GM12878 (cell line): ENCODE measurements around the gene THSD4. TPM values are rescaled to one million over a fixed set of nuclear protein-coding genes. Genes with fewer than 3 reads are reported as not detected.

Experiments used
- ATAC-seq: fragments of 200-7000 bp; cut with Tn5 transposase; 3 replicates; pipeline ENCODE4 v1.9.1; 2020; ENCODE audit warnings: mild to moderate bottlenecking, moderate library complexity
- BruUV-seq: library from RNA; stranded (reverse); fragments of 400-500 nt; replicated peaks from 2 replicates; lab custom pipeline; 2021; lab: Mats Ljungman, UMichigan
- CTCF ChIA-PET: fragments of 300-600 bp; sonication (Branson Sonifier 250); formaldehyde crosslinking; extraction: SDS; loops from one replicate; lab custom pipeline; 2021; ENCODE audit warnings: inconsistent platforms; lab: Yijun Ruan, JAX
- POLR2A ChIA-PET: fragments of 350-600 bp; formaldehyde crosslinking; extraction: SDS; loops from one replicate; lab custom pipeline; 2021; ENCODE audit warnings: inconsistent platforms; lab: Charles Lee
- RAD21 ChIA-PET: fragments of 300-600 bp; sonication (Branson Sonifier 250); formaldehyde crosslinking; loops from one replicate; lab custom pipeline; 2023; ENCODE audit warnings: antibody characterized with exemption; ENCODE audit not compliant: unreplicated experiment; lab: Charles Lee
- SMC1A ChIA-PET: fragments of 300-600 bp; sonication (Branson Sonifier 250); formaldehyde crosslinking; loops from one replicate; lab custom pipeline; 2023; ENCODE audit not compliant: unreplicated experiment, uncharacterized antibody; lab: Charles Lee
- DNase-seq: peaks from one replicate; pipeline ENCODE4 v3.0.0-alpha.2; 2011; ENCODE audit warnings: low read depth, low spot score
- FAIRE-seq: peaks from 3 replicates; lab custom pipeline; 2011; peaks lifted over from hg19 to GRCh38; lab: Jason Lieb, UNC
- H2AFZ ChIP-seq: 2 replicates; pipeline ENCODE4 v1.6.0; 2011; ENCODE audit warnings: low read depth, low read length, control low read depth; ENCODE audit not compliant: control insufficient read depth
- H3K27ac ChIP-seq: 2 replicates; pipeline ENCODE4 v1.5.1; 2011; ENCODE audit warnings: control low read depth; ENCODE audit not compliant: control insufficient read depth, insufficient read depth
- H3K27me3 ChIP-seq, 2 experiments: replicated peaks in 1 of 2; 2 replicates each; pipeline versions ENCODE4 v1.6.0 to v1.6.1; 2011; ENCODE audit warnings: low read length in 1 of 2; ENCODE audit not compliant: control insufficient read depth in 2 of 2, insufficient read depth in 2 of 2
- H3K36me3 ChIP-seq, 2 experiments: 2 replicates each; pipeline ENCODE4 v1.5.1; 2011; ENCODE audit warnings: low read length in 1 of 2; ENCODE audit not compliant: control insufficient read depth in 2 of 2, insufficient read depth in 2 of 2
- H3K4me1 ChIP-seq: 2 replicates; pipeline ENCODE4 v1.6.1; 2011; ENCODE audit warnings: mild to moderate bottlenecking, low read length, moderate library complexity, mixed read lengths; ENCODE audit not compliant: control insufficient read depth, insufficient read depth
- H3K4me2 ChIP-seq: 2 replicates; pipeline ENCODE4 v1.6.0; 2011; ENCODE audit warnings: control low read depth; ENCODE audit not compliant: control insufficient read depth, insufficient read depth
- H3K4me3 ChIP-seq: fragments of 200-600 bp; sonication (generic); 2 replicates; pipeline ENCODE4 v1.5.1; 2016
- H3K79me2 ChIP-seq: 2 replicates; pipeline ENCODE4 v1.6.0; 2011; ENCODE audit warnings: low read length; ENCODE audit not compliant: control insufficient read depth, insufficient read depth
- H3K9ac ChIP-seq: 2 replicates; pipeline ENCODE4 v1.8.0; 2011; ENCODE audit warnings: low read length, control low read depth, mixed read lengths; ENCODE audit not compliant: control insufficient read depth, insufficient read depth
- H3K9me3 ChIP-seq: replicated peaks from 3 replicates; pipeline ENCODE4 v1.5.1; 2011; ENCODE audit warnings: mild to moderate bottlenecking, low read length; ENCODE audit not compliant: control insufficient read depth, insufficient read depth
- H4K20me1 ChIP-seq: 2 replicates; pipeline ENCODE4 v1.6.0; 2011; ENCODE audit not compliant: control insufficient read depth, insufficient read depth
- MXI1 ChIP-seq: fragments of 150-350 bp; IDR thresholded peaks from 2 replicates; pipeline ENCODE4 v1.6.1; 2011; ENCODE audit warnings: low read depth, mild to moderate bottlenecking, inconsistent platforms, low read length, improper control_type of control experiment
- POLR2AphosphoS5 ChIP-seq: IDR thresholded peaks from 2 replicates; pipeline ENCODE4 v1.6.1; 2011; ENCODE audit warnings: mild to moderate bottlenecking, low read length, inconsistent platforms
- SIN3A ChIP-seq: IDR thresholded peaks from 2 replicates; pipeline ENCODE4 v1.6.1; 2012; ENCODE audit warnings: low read depth, low read length, improper control_type of control experiment
- SIX5 ChIP-seq: IDR thresholded peaks from 2 replicates; pipeline ENCODE4 v1.6.1; 2011; ENCODE audit warnings: mild to moderate bottlenecking, low read depth, low read length, moderate library complexity; ENCODE audit not compliant: severe bottlenecking
- SMAD1 ChIP-seq: fragments of 450-650 bp; IDR thresholded peaks from 2 replicates; pipeline ENCODE4 v1.6.1; 2018; ENCODE audit warnings: mild to moderate bottlenecking, low read depth; ENCODE audit not compliant: partially characterized antibody
- WGBS: methylation state at CpG from one replicate; pipeline ENCODE4 v1.1.6; 2016; ENCODE audit warnings: low lambda C conversion rate; ENCODE audit not compliant: insufficient replicate concordance, insufficient coverage; ENCODE audit errors: missing lambda C conversion rate; 5-methylcytosine and 5-hydroxymethylcytosine counted together
- in situ Hi-C: fragments of 300-500 bp; cut with MboI; formaldehyde crosslinking; loops from 9 replicates; pipeline ENCODE4 v1.14.3; 2018; ENCODE audit warnings: mixed read lengths
- intact Hi-C: fragments of 100-400 bp; cut with micrococcal nuclease; formaldehyde crosslinking; loops from one replicate; pipeline ENCODE4 v1.14.2; 2022; ENCODE audit not compliant: unreplicated experiment
- polyA plus RNA-seq, 11 experiments: library from polyadenylated mRNA; depleted of rRNA in 4 of 11; unstranded in 6 of 11; stranded (reverse) in 5 of 11; fragments of >200 nt; fragmentation: Nextera tagmentation in 4 of 11; fragmentation: Illumina TruSeq in 1 of 11; extraction: Ambion mirVana in 4 of 11; extraction: Trizol in 1 of 11; gene quantifications; 1 replicate in 1 of 11; 2 replicates in 10 of 11; pipeline versions ENCODE4 v1.2.1 to v1.2.3, GENCODE V29; 2011 to 2016; ENCODE audit warnings: inconsistent platforms in 2 of 11, missing spikeins in 2 of 11, low read depth in 1 of 11
- total RNA-seq, 4 experiments: library from RNA; depleted of rRNA in 3 of 4; stranded (reverse); fragments of >200 nt in 3 of 4; fragmentation: Illumina TruSeq in 1 of 4; extraction: Trizol in 1 of 4; gene quantifications; 2 replicates each; pipeline versions ENCODE4 v1.2.1 to v1.2.3, GENCODE V29; 2013 to 2021
- TF ChIP-seq, protein P1 (sequence below): fragments of 450-650 bp; formaldehyde crosslinking; IDR thresholded peaks from 2 replicates; pipeline ENCODE4 v1.5.0; 2022; ENCODE audit warnings: mild to moderate bottlenecking, missing genetic modification characterization
- TF ChIP-seq, protein P2 (sequence below): IDR thresholded peaks from 2 replicates; pipeline ENCODE4 v1.6.1; 2011; ENCODE audit warnings: low read depth, mild to moderate bottlenecking, low read length, moderate library complexity, borderline replicate concordance; ENCODE audit errors: extremely low read depth
- TF ChIP-seq, protein P3 (sequence below): IDR thresholded peaks from 2 replicates; pipeline ENCODE4 v1.6.1; 2011; ENCODE audit warnings: mild to moderate bottlenecking, low read depth, low read length, moderate library complexity; ENCODE audit not compliant: insufficient replicate concordance
- TF ChIP-seq, protein P4 (sequence below): fragments of 450-650 bp; IDR thresholded peaks from 2 replicates; pipeline ENCODE4 v1.6.1; 2016; ENCODE audit warnings: mild to moderate bottlenecking

THSD4 gene
- total and polyA plus RNA-seq, 10 of the 15 experiments (the other 5 are each of a cell fraction or from before 2014, with no cell fraction given) = 0.04 to 0.13 (median 0.05) TPM; not detected in 7

DNA sequence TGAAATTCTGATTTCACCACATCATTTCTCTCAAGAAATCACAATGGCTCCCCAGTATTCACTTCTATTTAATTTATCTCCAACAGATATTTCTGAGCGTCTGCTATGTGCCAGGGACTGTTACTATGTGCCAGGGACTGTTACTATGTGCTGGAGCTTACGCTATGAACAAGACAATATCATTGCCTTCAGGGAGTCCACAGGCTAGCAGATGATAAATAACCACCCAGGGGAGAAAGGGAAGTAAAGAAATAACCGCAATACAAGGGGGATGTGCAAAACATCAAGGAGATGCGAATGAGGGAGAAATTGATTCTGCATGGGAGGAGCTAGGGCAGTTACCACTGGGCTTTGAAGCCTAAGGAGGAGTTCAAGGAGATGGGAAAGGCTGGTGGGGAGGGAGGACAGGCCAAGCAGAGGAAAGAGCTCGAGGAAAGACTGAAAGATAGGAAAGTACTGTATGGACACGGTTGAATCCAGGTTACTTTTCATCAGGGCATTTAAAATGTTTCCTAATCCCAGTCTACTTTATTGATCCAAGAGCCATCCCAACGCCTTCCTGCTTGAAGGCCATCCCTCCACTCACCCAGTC, 2.5 kb downstream of the THSD4 start:
- Histone ChIP-seq H3K79me2 (no peaks in the 10 kb centered on the region), H3K9ac (no peak overlapping the region), H2AFZ (no peak overlapping the region), H3K4me3 (no peak overlapping the region), H3K27ac (no peak overlapping the region), H4K20me1 (no peaks in the 10 kb centered on the region)
- TF ChIP-seq, protein P1, sequence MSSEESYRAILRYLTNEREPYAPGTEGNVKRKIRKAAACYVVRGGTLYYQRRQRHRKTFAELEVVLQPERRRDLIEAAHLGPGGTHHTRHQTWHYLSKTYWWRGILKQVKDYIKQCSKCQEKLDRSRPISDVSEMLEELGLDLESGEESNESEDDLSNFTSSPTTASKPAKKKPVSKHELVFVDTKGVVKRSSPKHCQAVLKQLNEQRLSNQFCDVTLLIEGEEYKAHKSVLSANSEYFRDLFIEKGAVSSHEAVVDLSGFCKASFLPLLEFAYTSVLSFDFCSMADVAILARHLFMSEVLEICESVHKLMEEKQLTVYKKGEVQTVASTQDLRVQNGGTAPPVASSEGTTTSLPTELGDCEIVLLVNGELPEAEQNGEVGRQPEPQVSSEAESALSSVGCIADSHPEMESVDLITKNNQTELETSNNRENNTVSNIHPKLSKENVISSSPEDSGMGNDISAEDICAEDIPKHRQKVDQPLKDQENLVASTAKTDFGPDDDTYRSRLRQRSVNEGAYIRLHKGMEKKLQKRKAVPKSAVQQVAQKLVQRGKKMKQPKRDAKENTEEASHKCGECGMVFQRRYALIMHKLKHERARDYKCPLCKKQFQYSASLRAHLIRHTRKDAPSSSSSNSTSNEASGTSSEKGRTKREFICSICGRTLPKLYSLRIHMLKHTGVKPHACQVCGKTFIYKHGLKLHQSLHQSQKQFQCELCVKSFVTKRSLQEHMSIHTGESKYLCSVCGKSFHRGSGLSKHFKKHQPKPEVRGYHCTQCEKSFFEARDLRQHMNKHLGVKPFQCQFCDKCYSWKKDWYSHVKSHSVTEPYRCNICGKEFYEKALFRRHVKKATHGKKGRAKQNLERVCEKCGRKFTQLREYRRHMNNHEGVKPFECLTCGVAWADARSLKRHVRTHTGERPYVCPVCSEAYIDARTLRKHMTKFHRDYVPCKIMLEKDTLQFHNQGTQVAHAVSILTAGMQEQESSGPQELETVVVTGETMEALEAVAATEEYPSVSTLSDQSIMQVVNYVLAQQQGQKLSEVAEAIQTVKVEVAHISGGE (CRISPR knock-in tag) = no peak
- TF ChIP-seq, protein P2, sequence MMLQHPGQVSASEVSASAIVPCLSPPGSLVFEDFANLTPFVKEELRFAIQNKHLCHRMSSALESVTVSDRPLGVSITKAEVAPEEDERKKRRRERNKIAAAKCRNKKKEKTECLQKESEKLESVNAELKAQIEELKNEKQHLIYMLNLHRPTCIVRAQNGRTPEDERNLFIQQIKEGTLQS = no peak
- TF ChIP-seq SIN3A = no peak
- no peak for TF ChIP-seq SMAD1
- TF ChIP-seq, protein P3, sequence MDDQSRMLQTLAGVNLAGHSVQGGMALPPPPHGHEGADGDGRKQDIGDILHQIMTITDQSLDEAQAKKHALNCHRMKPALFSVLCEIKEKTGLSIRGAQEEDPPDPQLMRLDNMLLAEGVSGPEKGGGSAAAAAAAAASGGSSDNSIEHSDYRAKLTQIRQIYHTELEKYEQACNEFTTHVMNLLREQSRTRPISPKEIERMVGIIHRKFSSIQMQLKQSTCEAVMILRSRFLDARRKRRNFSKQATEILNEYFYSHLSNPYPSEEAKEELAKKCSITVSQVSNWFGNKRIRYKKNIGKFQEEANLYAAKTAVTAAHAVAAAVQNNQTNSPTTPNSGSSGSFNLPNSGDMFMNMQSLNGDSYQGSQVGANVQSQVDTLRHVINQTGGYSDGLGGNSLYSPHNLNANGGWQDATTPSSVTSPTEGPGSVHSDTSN = no peak
- no peak for TF ChIP-seq MXI1
- no peak for TF ChIP-seq SIX5
- TF ChIP-seq, protein P4, sequence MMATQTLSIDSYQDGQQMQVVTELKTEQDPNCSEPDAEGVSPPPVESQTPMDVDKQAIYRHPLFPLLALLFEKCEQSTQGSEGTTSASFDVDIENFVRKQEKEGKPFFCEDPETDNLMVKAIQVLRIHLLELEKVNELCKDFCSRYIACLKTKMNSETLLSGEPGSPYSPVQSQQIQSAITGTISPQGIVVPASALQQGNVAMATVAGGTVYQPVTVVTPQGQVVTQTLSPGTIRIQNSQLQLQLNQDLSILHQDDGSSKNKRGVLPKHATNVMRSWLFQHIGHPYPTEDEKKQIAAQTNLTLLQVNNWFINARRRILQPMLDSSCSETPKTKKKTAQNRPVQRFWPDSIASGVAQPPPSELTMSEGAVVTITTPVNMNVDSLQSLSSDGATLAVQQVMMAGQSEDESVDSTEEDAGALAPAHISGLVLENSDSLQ = no peak
- no peak for TF ChIP-seq POLR2AphosphoS5
- TF ChIP-seq, all 136 proteins: peak for 0
- H3K27me3 ChIP-seq = peaks cover 2 to 5% of the 10 kb centered on the region in 2 experiments; a peak in 2 of 4 replicates
- SMC1A ChIA-PET = no interaction called here
- RAD21 ChIA-PET = no interaction called here
- FAIRE-seq = no peak
- H3K9me3 ChIP-seq = no peaks in the 10 kb centered on the region
- in situ Hi-C loops (loop anchor here (25.0 kb wide), 1 partner anchor 319 kb away; no protein-coding TSS in a partner anchor), intact Hi-C loops (loop anchor here (5.0 kb wide), 1 partner anchor 324 kb away; no protein-coding TSS in a partner anchor)
- H3K4me2 ChIP-seq = no peak overlapping the region
- POLR2A ChIA-PET = no interaction called here
- 13% methylated on average over 6 of the region's 7 CpGs for WGBS
- BruUV-seq = no TSS peak
- ATAC-seq = no peak
- no peaks in the 10 kb centered on the region for H3K36me3 ChIP-seq
- CTCF ChIA-PET = interaction anchor here (1.4 kb wide), 1 partner anchor 9 kb away, joined by 3 read pairs; no protein-coding TSS in a partner anchor
- no peaks in the 10 kb centered on the region for H3K4me1 ChIP-seq
- no peak for DNase-seq
